GM12878 (cell line): ENCODE measurements around the gene ZNF248. TPM values are rescaled to one million over a fixed set of nuclear protein-coding genes. Genes with fewer than 3 reads are reported as not detected.
A peak's percentile ranks its signal among the peaks of the same experiment; 100 is the strongest.

Source experiments
- BMI1 ChIP-seq: fragments of 450-650 bp; IDR thresholded peaks from 2 replicates; pipeline ENCODE4 v1.6.1; 2016; ENCODE audit warnings: mild to moderate bottlenecking, moderate library complexity, borderline replicate concordance
- BRCA1 ChIP-seq: IDR thresholded peaks from 2 replicates; pipeline ENCODE4 v1.6.1; 2011; ENCODE audit warnings: low read depth, low read length, improper control_type of control experiment
- CBFB ChIP-seq: IDR thresholded peaks from 2 replicates; pipeline ENCODE4 v1.6.1; 2016; ENCODE audit warnings: antibody characterized with exemption, low read depth
- CEBPZ ChIP-seq: fragments of 150-350 bp; IDR thresholded peaks from 2 replicates; pipeline ENCODE4 v1.6.1; 2016; ENCODE audit warnings: low read depth, low read length
- FOXM1 ChIP-seq: IDR thresholded peaks from 2 replicates; pipeline ENCODE4 v1.6.1; 2012; ENCODE audit warnings: low read depth, mild to moderate bottlenecking, inconsistent platforms, low read length, moderate library complexity
- KLF5 ChIP-seq: fragments of 450-650 bp; IDR thresholded peaks from 2 replicates; pipeline ENCODE4 v1.6.1; 2014; ENCODE audit warnings: mild to moderate bottlenecking; ENCODE audit not compliant: partially characterized antibody
- LARP7 ChIP-seq: fragments of 450-650 bp; IDR thresholded peaks from 2 replicates; pipeline ENCODE4 v1.6.1; 2017; ENCODE audit warnings: mild to moderate bottlenecking
- MEF2B ChIP-seq: fragments of 450-650 bp; IDR thresholded peaks from 2 replicates; pipeline ENCODE4 v1.6.1; 2018; ENCODE audit warnings: mild to moderate bottlenecking, moderate library complexity; ENCODE audit not compliant: partially characterized antibody, poor library complexity, severe bottlenecking
- MTA3 ChIP-seq: IDR thresholded peaks from 2 replicates; pipeline ENCODE4 v1.6.1; 2012; ENCODE audit warnings: low read length, inconsistent platforms, borderline replicate concordance
- NR2F1 ChIP-seq: fragments of 450-650 bp; conservative IDR thresholded peaks from 2 replicates; pipeline ENCODE4 v1.6.1; 2017; ENCODE audit warnings: mild to moderate bottlenecking
- NRF1 ChIP-seq: conservative IDR thresholded peaks from 2 replicates; pipeline ENCODE4 v1.6.1; 2011; ENCODE audit warnings: mild to moderate bottlenecking, low read depth, low read length, improper control_type of control experiment
- PML ChIP-seq: IDR thresholded peaks from 2 replicates; pipeline ENCODE4 v1.6.1; 2012; ENCODE audit warnings: low read length, inconsistent platforms
- POU2F2 ChIP-seq: IDR thresholded peaks from 3 replicates; pipeline ENCODE4 v1.6.1; 2011; ENCODE audit warnings: low read depth, mild to moderate bottlenecking, low read length, borderline replicate concordance
- SIN3A ChIP-seq: IDR thresholded peaks from 2 replicates; pipeline ENCODE4 v1.6.1; 2012; ENCODE audit warnings: low read depth, low read length, improper control_type of control experiment
- SKIL ChIP-seq: fragments of 450-650 bp; IDR thresholded peaks from 2 replicates; pipeline ENCODE4 v1.6.1; 2017; ENCODE audit warnings: mild to moderate bottlenecking, low read depth, inconsistent platforms; ENCODE audit not compliant: poor library complexity, severe bottlenecking
- TAF1 ChIP-seq: IDR thresholded peaks from 2 replicates; pipeline ENCODE4 v1.6.1; 2011; ENCODE audit warnings: mild to moderate bottlenecking, low read depth, low read length, borderline replicate concordance
- TCF12 ChIP-seq: IDR thresholded peaks from 2 replicates; pipeline ENCODE4 v1.6.1; 2011; ENCODE audit warnings: low read depth, mild to moderate bottlenecking, low read length
- TCF3 ChIP-seq: IDR thresholded peaks from 2 replicates; pipeline ENCODE4 v1.6.1; 2012; ENCODE audit warnings: low read depth, mild to moderate bottlenecking, low read length, borderline replicate concordance; ENCODE audit not compliant: insufficient read depth
- ZNF24 ChIP-seq: fragments of 450-650 bp; IDR thresholded peaks from 2 replicates; pipeline ENCODE4 v1.6.1; 2017; ENCODE audit warnings: antibody characterized with exemption, mild to moderate bottlenecking
- ZNF622 ChIP-seq: fragments of 450-650 bp; IDR thresholded peaks from 2 replicates; pipeline ENCODE4 v1.6.1; 2017; ENCODE audit warnings: mild to moderate bottlenecking, inconsistent platforms
- ZNF687 ChIP-seq: fragments of 450-650 bp; IDR thresholded peaks from 2 replicates; pipeline ENCODE4 v1.6.1; 2017; ENCODE audit warnings: mild to moderate bottlenecking, moderate library complexity
- polyA plus RNA-seq, 11 experiments: library from polyadenylated mRNA; depleted of rRNA in 4 of 11; unstranded in 6 of 11; stranded (reverse) in 5 of 11; fragments of >200 nt; fragmentation: Nextera tagmentation in 4 of 11; fragmentation: Illumina TruSeq in 1 of 11; extraction: Ambion mirVana in 4 of 11; extraction: Trizol in 1 of 11; gene quantifications; 1 replicate in 1 of 11; 2 replicates in 10 of 11; pipeline versions ENCODE4 v1.2.1 to v1.2.3, GENCODE V29; 2011 to 2016; ENCODE audit warnings: inconsistent platforms in 2 of 11, missing spikeins in 2 of 11, low read depth in 1 of 11
- total RNA-seq, 4 experiments: library from RNA; depleted of rRNA in 3 of 4; stranded (reverse); fragments of >200 nt in 3 of 4; fragmentation: Illumina TruSeq in 1 of 4; extraction: Trizol in 1 of 4; gene quantifications; 2 replicates each; pipeline versions ENCODE4 v1.2.1 to v1.2.3, GENCODE V29; 2013 to 2021

ZNF248 gene
- total and polyA plus RNA-seq, 10 of the 15 experiments (the other 5 are each of a cell fraction or from before 2014, with no cell fraction given) = 2.0 to 16.3 (median 8.9) TPM

GRCh38 chr10:37865957-37866803 is 8.8 kb upstream of the ZNF248 start (continued):
- TF ChIP-seq SKIL = peak; percentile 66
- no peak for TF ChIP-seq SIN3A
- no peak for TF ChIP-seq TAF1
- no peak for TF ChIP-seq PML
- TF ChIP-seq CBFB = no peak
- no peak for TF ChIP-seq TCF3
- no peak for TF ChIP-seq LARP7
- TF ChIP-seq BRCA1 = no peak
- peak; percentile 37; the same call in 1 of the 2 replicates for TF ChIP-seq ZNF24
- no peak for TF ChIP-seq KLF5
- TF ChIP-seq MTA3 = no peak
- TF ChIP-seq ZNF622 = no peak
- TF ChIP-seq BMI1 = peak; percentile 27; the same call in 1 of the 2 replicates
- no peak for TF ChIP-seq FOXM1
- TF ChIP-seq MEF2B = peak; percentile 39
- TF ChIP-seq POU2F2 = no peak
- TF ChIP-seq NR2F1 = 0 out of 2 replicates have a peak, but pooled peaks have one; percentile 16
- TF ChIP-seq CEBPZ = no peak
- no peak for TF ChIP-seq TCF12
- no peak for TF ChIP-seq NRF1
- TF ChIP-seq ZNF687 = 0 out of 2 replicates have a peak, but pooled peaks have one; percentile 24
